Muscle layer of duodenum (tissue), 2 donors: ENCODE measurements around the gene UGT1A7.
"Not testable (repeated sequence)": the region's sequence is repeated elsewhere in the genome, so short reads cannot be mapped to it uniquely, and the experiment has no call there.

Experiments used
- H3K27ac ChIP-seq: one replicate; pipeline ENCODE4 v1.7.0; 2013; ENCODE audit warnings: mild to moderate bottlenecking, low read length
- H3K27me3 ChIP-seq: one replicate; pipeline ENCODE4 v1.7.0; 2013; ENCODE audit warnings: low read depth, mild to moderate bottlenecking, control low read depth, low read length
- H3K36me3 ChIP-seq, 2 donors: one replicate each; pipeline ENCODE4 v1.7.0; 2013; ENCODE audit warnings: low read length in 2 of 2, control low read depth in 1 of 2, mild to moderate bottlenecking in 1 of 2; ENCODE audit not compliant: insufficient read depth in 2 of 2, control insufficient read depth in 1 of 2
- H3K4me1 ChIP-seq, 2 donors: one replicate each; pipeline ENCODE4 v1.7.0; 2013; ENCODE audit warnings: low read length in 2 of 2, mild to moderate bottlenecking in 2 of 2, control low read depth in 1 of 2, moderate library complexity in 1 of 2; ENCODE audit not compliant: insufficient read depth in 2 of 2, control insufficient read depth in 1 of 2
- H3K4me3 ChIP-seq, 2 donors: one replicate each; pipeline ENCODE4 v1.7.0; 2013; ENCODE audit warnings: low read length in 2 of 2, low read depth in 1 of 2, mild to moderate bottlenecking in 1 of 2
- H3K9me3 ChIP-seq, 2 donors: one replicate each; pipeline ENCODE4 v1.7.0; 2013; ENCODE audit warnings: low read length in 2 of 2, control low read depth in 1 of 2, mild to moderate bottlenecking in 1 of 2; ENCODE audit not compliant: control insufficient read depth in 1 of 2
- donor health status: healthy.

The UGT1A7 gene

GRCh38 chr2:233681521-233682099 lies at the start of gene UGT1A7:
Gene UGT1A7, plus strand, starts transcription at chr2:233681901. Its CDS starts 37 bp downstream, at chr2:233681938.
- H3K27me3 ChIP-seq: no peaks in the 10 kb centered on the region
- H3K36me3 ChIP-seq: no peaks in the 10 kb centered on the region
- H3K4me3 ChIP-seq: no peak within 1 kb of the TSS
- no peak within 1 kb of the TSS for H3K27ac ChIP-seq
- H3K9me3 ChIP-seq: no peaks in the 10 kb centered on the region
- H3K4me1 ChIP-seq: no peaks in the 10 kb centered on the region

GRCh38 chr2:233636306-233636705 lies 45.4 kb upstream of the UGT1A7 start, which contains the start of gene UGT1A10:
Gene UGT1A10, plus strand, starts transcription at chr2:233636448. Its CDS starts 75 bp downstream, at chr2:233636523.
- not testable (repeated sequence) for H3K4me3 ChIP-seq

GRCh38 chr2:233638836-233639235 lies 42.9 kb upstream of the UGT1A7 start:
- Histone ChIP-seq H3K9me3 (peaks cover 0 to 5% of the 10 kb centered on the region in 2 donors), H3K4me3 (no peak overlapping the region), H3K4me1 (no peaks in the 10 kb centered on the region), H3K27ac (no peak overlapping the region), H3K27me3 (no peaks in the 10 kb centered on the region), H3K36me3 (no peaks in the 10 kb centered on the region)

More at GRCh38 chr2:233636306-233636705, 45.4 kb upstream of the UGT1A7 start, which contains the start of gene UGT1A10:
- H3K4me1 ChIP-seq, H3K27me3 ChIP-seq, H3K9me3 ChIP-seq, H3K36me3 ChIP-seq, H3K27ac ChIP-seq: not testable (repeated sequence)

GRCh38 chr2:233639860-233640259 lies 41.8 kb upstream of the UGT1A7 start:
- H3K4me1 ChIP-seq: no peaks in the 10 kb centered on the region
- H3K36me3 ChIP-seq: no peaks in the 10 kb centered on the region
- no peak overlapping the region for H3K27ac ChIP-seq
- peaks cover 0 to 5% of the 10 kb centered on the region in 2 donors for H3K9me3 ChIP-seq
- no peak overlapping the region for H3K4me3 ChIP-seq
- no peaks in the 10 kb centered on the region for H3K27me3 ChIP-seq

- Histone ChIP-seq H3K4me3 (no peak overlapping the region), H3K4me1 (no peaks in the 10 kb centered on the region), H3K36me3 (no peaks in the 10 kb centered on the region), H3K27ac (no peak overlapping the region), H3K27me3 (no peaks in the 10 kb centered on the region), H3K9me3 (peaks cover 0 to 5% of the 10 kb centered on the region in 2 donors)
Measured at GRCh38 chr2:233643128-233643527, 38.6 kb upstream of the UGT1A7 start.

- H3K4me3 ChIP-seq, H3K9me3 ChIP-seq, H3K4me1 ChIP-seq, H3K27ac ChIP-seq, H3K36me3 ChIP-seq, H3K27me3 ChIP-seq: not testable (repeated sequence)
Measured at GRCh38 chr2:233646033-233646432, 35.7 kb upstream of the UGT1A7 start.

GRCh38 chr2:233650981-233651380 lies 30.7 kb upstream of the UGT1A7 start:
- Histone ChIP-seq H3K4me3 (no peak overlapping the region), H3K4me1 (no peaks in the 10 kb centered on the region), H3K9me3 (no peaks in the 10 kb centered on the region), H3K27ac (no peak overlapping the region), H3K27me3 (no peaks in the 10 kb centered on the region), H3K36me3 (no peaks in the 10 kb centered on the region)

GRCh38 chr2:233651430-233651829 lies 30.3 kb upstream of the UGT1A7 start:
- Histone ChIP-seq H3K36me3 (no peaks in the 10 kb centered on the region), H3K4me1 (no peaks in the 10 kb centered on the region), H3K27me3 (no peaks in the 10 kb centered on the region), H3K27ac (no peak overlapping the region), H3K4me3 (no peak overlapping the region), H3K9me3 (no peaks in the 10 kb centered on the region)

GRCh38 chr2:233654501-233654900 lies 27.2 kb upstream of the UGT1A7 start:
- Histone ChIP-seq H3K36me3 (no peaks in the 10 kb centered on the region), H3K4me3 (no peak overlapping the region), H3K27ac (no peak overlapping the region), H3K27me3 (no peaks in the 10 kb centered on the region), H3K9me3 (no peaks in the 10 kb centered on the region), H3K4me1 (no peaks in the 10 kb centered on the region)

GRCh38 chr2:233655043-233655442 lies 26.7 kb upstream of the UGT1A7 start:
- Histone ChIP-seq H3K4me1 (no peaks in the 10 kb centered on the region), H3K27me3 (no peaks in the 10 kb centered on the region), H3K36me3 (no peaks in the 10 kb centered on the region), H3K9me3 (no peaks in the 10 kb centered on the region), H3K27ac (no peak overlapping the region), H3K4me3 (no peak overlapping the region)

GRCh38 chr2:233655943-233656342 lies 25.8 kb upstream of the UGT1A7 start:
- not testable (repeated sequence) for H3K4me3 ChIP-seq, H3K36me3 ChIP-seq, H3K4me1 ChIP-seq, H3K27me3 ChIP-seq, H3K27ac ChIP-seq, H3K9me3 ChIP-seq

GRCh38 chr2:233656443-233656842 lies 25.3 kb upstream of the UGT1A7 start:
- Histone ChIP-seq H3K27ac (no peak overlapping the region), H3K4me3 (no peak overlapping the region), H3K27me3 (no peaks in the 10 kb centered on the region), H3K4me1 (no peaks in the 10 kb centered on the region), H3K36me3 (no peaks in the 10 kb centered on the region), H3K9me3 (no peaks in the 10 kb centered on the region)
